ENCODE measurements around the gene SCIMP. TPM values are rescaled to one million over a fixed set of nuclear protein-coding genes. Genes with fewer than 3 reads are reported as not detected.
"Not testable (repeated sequence)": the region's sequence is repeated elsewhere in the genome, so short reads cannot be mapped to it uniquely, and the experiment has no call there.

The SCIMP gene
- total RNA-seq, 1 experiment from 2014 or later, result not detected

- no peak overlapping the region for H3K27ac ChIP-seq
- H3K36me3 ChIP-seq (ENCODE audit: low read depth), result no peaks in the 10 kb centered on the region
- H3K27me3 ChIP-seq (ENCODE audit: insufficient read depth, low read depth), result no peaks in the 10 kb centered on the region
- TF ChIP-seq CTCF (conservative IDR thresholded peaks at IDR 0.05) (no peak), EZH2 (IDR thresholded peaks at IDR 0.05; ENCODE audit: low read depth) (no peak)
- H3K79me2 ChIP-seq (ENCODE audit: low read depth), result no peaks in the 10 kb centered on the region
- intact Hi-C loops (cut with micrococcal nuclease; ENCODE audit: unreplicated experiment), result no loop called here
- no peak overlapping the region for H2AFZ ChIP-seq
- POLR2A ChIA-PET (ENCODE audit: unreplicated experiment), result no interaction called here
- no peaks in the 10 kb centered on the region for H3K9me3 ChIP-seq (ENCODE audit: insufficient read depth, low read depth)
- CTCF ChIA-PET, result no interaction called here
- no peaks in the 10 kb centered on the region for H3F3A ChIP-seq (ENCODE audit: insufficient read depth, low read depth)
- BruUV-seq (replicated peaks), result no TSS peak
- H4K20me1 ChIP-seq (ENCODE audit: insufficient read depth), result no peaks in the 10 kb centered on the region
- no peaks in the 10 kb centered on the region for H3K9me2 ChIP-seq (ENCODE audit: insufficient read depth)
- H3K4me2 ChIP-seq, result no peak overlapping the region
- no peaks in the 10 kb centered on the region for H3K4me1 ChIP-seq (replicated peaks; ENCODE audit: insufficient read depth)
- no peak for DNase-seq
- no peak overlapping the region for H3K4me3 ChIP-seq
Measured at GRCh38 chr17:5238333-5238732, 3.7 kb upstream of the SCIMP start.

- H3K4me3 ChIP-seq, result no peak overlapping the region
- ChIA-PET POLR2A (ENCODE audit: unreplicated experiment) (no interaction called here), CTCF (interaction anchor here (0.5 to 0.9 kb wide), 3 partner anchors 45 to 367 kb away, joined by 3 to 7 read pairs (median 4); no protein-coding TSS in a partner anchor)
- peak; percentile 64 to 68 for DNase-seq
- H3K36me3 ChIP-seq (ENCODE audit: low read depth), result no peaks in the 10 kb centered on the region
- no peaks in the 10 kb centered on the region for H3K4me1 ChIP-seq (replicated peaks; ENCODE audit: insufficient read depth)
- H4K20me1 ChIP-seq (ENCODE audit: insufficient read depth), result no peaks in the 10 kb centered on the region
- H3K27me3 ChIP-seq (ENCODE audit: insufficient read depth, low read depth), result no peaks in the 10 kb centered on the region
- H3K4me2 ChIP-seq, result no peak overlapping the region
- intact Hi-C loops (cut with micrococcal nuclease; ENCODE audit: unreplicated experiment), result loop anchor here (1.0 kb wide), 1 partner anchor 328 kb away; no protein-coding TSS in a partner anchor
- BruUV-seq (replicated peaks), result no TSS peak
- H3K79me2 ChIP-seq (ENCODE audit: low read depth), result no peaks in the 10 kb centered on the region
- no peak for TF ChIP-seq EZH2 (IDR thresholded peaks at IDR 0.05; ENCODE audit: low read depth)
- peak; percentile 79 for TF ChIP-seq CTCF (conservative IDR thresholded peaks at IDR 0.05)
- H3K9me2 ChIP-seq (ENCODE audit: insufficient read depth), result no peaks in the 10 kb centered on the region
- no peak overlapping the region for H3K27ac ChIP-seq
- H3K9me3 ChIP-seq (ENCODE audit: insufficient read depth, low read depth), result no peaks in the 10 kb centered on the region
- H3F3A ChIP-seq (ENCODE audit: insufficient read depth, low read depth), result no peaks in the 10 kb centered on the region
- no peak overlapping the region for H2AFZ ChIP-seq
Measured at GRCh38 chr17:5237541-5238016, 2.9 kb upstream of the SCIMP start.

- Histone ChIP-seq H3K9me3 (ENCODE audit: insufficient read depth, low read depth) (no peaks in the 10 kb centered on the region), H3K4me3 (no peak overlapping the region), H3F3A (ENCODE audit: insufficient read depth, low read depth) (no peaks in the 10 kb centered on the region), H3K4me2 (no peak overlapping the region), H4K20me1 (ENCODE audit: insufficient read depth) (no peaks in the 10 kb centered on the region), H2AFZ (no peak overlapping the region), H3K4me1 (replicated peaks; ENCODE audit: insufficient read depth) (no peaks in the 10 kb centered on the region), H3K79me2 (ENCODE audit: low read depth) (no peaks in the 10 kb centered on the region), H3K9me2 (ENCODE audit: insufficient read depth) (no peaks in the 10 kb centered on the region), H3K27me3 (ENCODE audit: insufficient read depth, low read depth) (no peaks in the 10 kb centered on the region), H3K27ac (no peak overlapping the region), H3K36me3 (ENCODE audit: low read depth) (no peaks in the 10 kb centered on the region)
- no TSS peak for BruUV-seq (replicated peaks)
- POLR2A ChIA-PET (ENCODE audit: unreplicated experiment), result no interaction called here
- CTCF ChIA-PET, result interaction anchor here (0.9 kb wide), 1 partner anchor 45 kb away, joined by 3 read pairs; no protein-coding TSS in a partner anchor
- TF ChIP-seq EZH2 (IDR thresholded peaks at IDR 0.05; ENCODE audit: low read depth), result no peak
- no peak for TF ChIP-seq CTCF (conservative IDR thresholded peaks at IDR 0.05)
- no peak for DNase-seq
- intact Hi-C loops (cut with micrococcal nuclease; ENCODE audit: unreplicated experiment), result loop anchor here (1.0 kb wide), 1 partner anchor 328 kb away; no protein-coding TSS in a partner anchor
Measured at GRCh38 chr17:5236938-5237540, 2.4 kb upstream of the SCIMP start.

DNA sequence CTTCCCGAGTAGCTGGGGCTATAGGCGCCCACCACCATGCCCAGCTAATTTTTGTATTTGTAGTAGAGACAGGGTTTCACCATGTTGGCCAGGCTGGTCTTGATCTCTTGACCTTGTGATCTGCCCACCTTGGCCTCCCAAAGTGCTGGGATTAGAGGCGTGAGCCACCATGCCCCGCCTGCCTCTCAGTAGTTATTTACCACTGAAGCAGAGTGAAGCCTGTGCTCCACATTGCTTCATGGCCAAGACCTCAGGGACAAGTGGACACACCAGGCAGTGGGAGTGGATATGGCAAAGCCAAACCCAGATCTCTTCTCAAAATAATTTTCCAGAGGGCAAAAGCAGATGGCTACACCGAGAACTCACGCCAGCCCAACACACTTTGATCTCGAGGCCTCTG lies 1.2 kb downstream of the SCIMP start:
- DNase-seq; H3K27me3 ChIP-seq (ENCODE audit: insufficient read depth, low read depth); H2AFZ ChIP-seq; CTCF ChIA-PET; H3K79me2 ChIP-seq (ENCODE audit: low read depth); H3K27ac ChIP-seq; H3K9me2 ChIP-seq (ENCODE audit: insufficient read depth); H3K4me3 ChIP-seq; H3K9me3 ChIP-seq (ENCODE audit: insufficient read depth, low read depth); H3K36me3 ChIP-seq (ENCODE audit: low read depth); H3K4me1 ChIP-seq (replicated peaks; ENCODE audit: insufficient read depth); H3K4me2 ChIP-seq; POLR2A ChIA-PET (ENCODE audit: unreplicated experiment); H4K20me1 ChIP-seq (ENCODE audit: insufficient read depth); BruUV-seq (replicated peaks); intact Hi-C loops (cut with micrococcal nuclease; ENCODE audit: unreplicated experiment); H3F3A ChIP-seq (ENCODE audit: insufficient read depth, low read depth): not testable (repeated sequence)
